Natural killer cell (primary cell): ENCODE results near the gene CYTH1. TPM values are rescaled to one million over a fixed set of nuclear protein-coding genes. Genes with fewer than 3 reads are reported as not detected.

ENCODE experiments used
- ATAC-seq, 3 donors: fragments of 150-1000 bp in 2 of 3; fragments of 200-7000 bp in 1 of 3; cut with Tn5 transposase; 1 replicate in 1 of 3; 2 replicates in 2 of 3; pipeline ENCODE4 v1.10.0; 2021; ENCODE audit warnings: mild to moderate bottlenecking in 2 of 3, moderate library complexity in 2 of 3
- DNase-seq, 2 donors: peaks; one replicate each; pipeline versions ENCODE4 v3.0.0 to v3.0.0-alpha.2; 2013 to 2021; ENCODE audit warnings: mixed read lengths in 1 of 2
- H3K27ac ChIP-seq: one replicate; pipeline ENCODE4 v1.5.1; 2013; ENCODE audit warnings: mild to moderate bottlenecking, low read length
- H3K27me3 ChIP-seq: one replicate; pipeline ENCODE4 v1.6.1; 2013; ENCODE audit warnings: low read length; ENCODE audit not compliant: control insufficient read depth, insufficient read depth
- H3K36me3 ChIP-seq: one replicate; pipeline ENCODE4 v1.6.1; 2013; ENCODE audit warnings: low read length; ENCODE audit not compliant: control insufficient read depth, insufficient read depth
- H3K4me1 ChIP-seq: one replicate; pipeline ENCODE4 v1.6.1; 2013; ENCODE audit warnings: low read length; ENCODE audit not compliant: control insufficient read depth, insufficient read depth
- H3K4me3 ChIP-seq: one replicate; pipeline ENCODE4 v1.5.1; 2013; ENCODE audit warnings: low read length
- H3K9me3 ChIP-seq: one replicate; pipeline ENCODE4 v1.6.1; 2013; ENCODE audit warnings: low read length; ENCODE audit not compliant: control insufficient read depth, insufficient read depth
- H3K27ac Mint-ChIP-seq, 2 donors: one replicate each; pipeline ENCODE4 v1.8.0; 2022; ENCODE audit warnings: mild to moderate bottlenecking in 2 of 2, mixed read lengths in 2 of 2, moderate library complexity in 1 of 2
- H3K27me3 Mint-ChIP-seq, 2 donors: one replicate each; pipeline ENCODE4 v1.8.0; 2022; ENCODE audit warnings: low read depth in 2 of 2, mixed read lengths in 2 of 2
- H3K36me3 Mint-ChIP-seq: one replicate; pipeline ENCODE4 v1.8.0; 2022; ENCODE audit warnings: mixed read lengths
- H3K4me1 Mint-ChIP-seq, 2 donors: one replicate each; pipeline ENCODE4 v1.8.0; 2022; ENCODE audit warnings: mixed read lengths in 2 of 2
- H3K4me3 Mint-ChIP-seq: one replicate; pipeline ENCODE4 v1.8.0; 2022; ENCODE audit warnings: mild to moderate bottlenecking, moderate library complexity, mixed read lengths
- H3K9me3 Mint-ChIP-seq, 2 donors: one replicate each; pipeline ENCODE4 v1.8.0; 2022; ENCODE audit warnings: mixed read lengths in 2 of 2
- CTCF ChIP-seq: fragments of 200-600 bp; IDR thresholded peaks from one replicate; pipeline ENCODE4 v1.8.0; 2022; ENCODE audit warnings: antibody characterized with exemption
- WGBS: methylation state at CpG from one replicate; pipeline ENCODE4 v1.1.7; 2013; ENCODE audit warnings: missing lambda C conversion rate; ENCODE audit not compliant: insufficient coverage; 5-methylcytosine and 5-hydroxymethylcytosine counted together
- intact Hi-C: fragments of 100-400 bp; cut with micrococcal nuclease; formaldehyde crosslinking; loops from one replicate; pipeline ENCODE4 v1.14.2; 2022
- total RNA-seq, 4 donors: library from RNA; stranded (reverse); fragments of 120-200 nt in 1 of 4; gene quantifications; one replicate each; pipeline versions ENCODE4 v1.2.3 to v1.2.4, GENCODE V29; 2013 to 2022

The CYTH1 gene
- total RNA-seq, 3 donors from 2014 or later (not counting 1 experiment from before 2014, with no cell fraction given), result 437 to 514 (median 457) TPM

- Mint-ChIP-seq H3K36me3 (peaks cover 4% of the 10 kb centered on the region), H3K4me3 (no peak overlapping the region), H3K4me1 (peaks cover 51 to 56% of the 10 kb centered on the region in 2 donors), H3K27ac (peak overlapping the region in 1 of 2 donors; percentile 35), H3K9me3 (no peaks in the 10 kb centered on the region), H3K27me3 (no peaks in the 10 kb centered on the region)
- 81% methylated on average over 8 of the region's 10 CpGs for WGBS
- no peak for TF ChIP-seq CTCF
- intact Hi-C loops, result no loop called here
- peak in 1 of 2 donors; percentile 22 for DNase-seq
- H3K4me3 ChIP-seq, result no peak overlapping the region
- peaks cover 65% of the 10 kb centered on the region for H3K36me3 ChIP-seq
- no peaks in the 10 kb centered on the region for H3K27me3 ChIP-seq
- no peaks in the 10 kb centered on the region for H3K9me3 ChIP-seq
- no peak for ATAC-seq
- H3K4me1 ChIP-seq, result peaks cover 26% of the 10 kb centered on the region
- H3K27ac ChIP-seq, result no peak overlapping the region
Observed at GRCh38 chr17:78706271-78706915, 75.7 kb downstream of the CYTH1 start.

- Histone ChIP-seq H3K27me3 (no peaks in the 10 kb centered on the region), H3K4me3 (no peak overlapping the region), H3K27ac (no peak overlapping the region), H3K4me1 (peaks cover 19% of the 10 kb centered on the region), H3K9me3 (no peaks in the 10 kb centered on the region), H3K36me3 (peaks cover 75% of the 10 kb centered on the region)
- TF ChIP-seq CTCF, result no peak
- ATAC-seq (no peak), DNase-seq (no peak)
- Mint-ChIP-seq H3K4me1 (peaks cover 44 to 53% of the 10 kb centered on the region in 2 donors), H3K4me3 (no peak overlapping the region), H3K9me3 (no peaks in the 10 kb centered on the region), H3K27ac (peak overlapping the region in 1 of 2 donors; percentile 67), H3K36me3 (peaks cover 9% of the 10 kb centered on the region), H3K27me3 (no peaks in the 10 kb centered on the region)
- intact Hi-C loops, result no loop called here
- WGBS, result 95% methylated on average over 4 of the region's 4 CpGs
Observed at GRCh38 chr17:78705071-78705470, 77.0 kb downstream of the CYTH1 start.

GRCh38 chr17:78704594-78704993 is 77.5 kb downstream of the CYTH1 start:
- ATAC-seq (no peak), DNase-seq (no peak)
- H3K4me1 Mint-ChIP-seq, result peaks cover 40 to 48% of the 10 kb centered on the region in 2 donors
- peak overlapping the region; percentile 37 to 67 for H3K27ac Mint-ChIP-seq
- no peak for TF ChIP-seq CTCF
- H3K4me3 Mint-ChIP-seq, result no peak overlapping the region
- Histone ChIP-seq H3K4me1 (peaks cover 15% of the 10 kb centered on the region), H3K27ac (no peak overlapping the region), H3K36me3 (peaks cover 79% of the 10 kb centered on the region), H3K27me3 (no peaks in the 10 kb centered on the region), H3K9me3 (no peaks in the 10 kb centered on the region), H3K4me3 (no peak overlapping the region)
- intact Hi-C loops, result no loop called here
- no peaks in the 10 kb centered on the region for H3K27me3 Mint-ChIP-seq
- no peaks in the 10 kb centered on the region for H3K9me3 Mint-ChIP-seq
- H3K36me3 Mint-ChIP-seq, result peaks cover 9% of the 10 kb centered on the region
- 100% methylated on average over 3 of the region's 3 CpGs for WGBS
